Thoracic aorta (tissue), 2 donors: ENCODE measurements around the gene ATG4D. TPM values are rescaled to one million over a fixed set of nuclear protein-coding genes. Genes with fewer than 3 reads are reported as not detected.
"Not testable (repeated sequence)": the region's sequence is repeated elsewhere in the genome, so short reads cannot be mapped to it uniquely, and the experiment has no call there.

Experiments
- ATAC-seq: fragments of 150-250 bp; one replicate; pipeline ENCODE4 v1.8.0; 2017; ENCODE audit warnings: low read depth; ENCODE audit not compliant: insufficient number of reproducible peaks, low FRiP score
- DNase-seq: peaks from one replicate; pipeline ENCODE4 v3.0.0-alpha.2; 2020; ENCODE audit warnings: low spot score
- H3K27ac ChIP-seq, 2 donors: fragments of 200-600 bp; sonication (generic); 1 replicate in 1 of 2; 2 replicates in 1 of 2; pipeline ENCODE4 v1.5.1; 2016; ENCODE audit warnings: mild to moderate bottlenecking in 2 of 2, moderate library complexity in 2 of 2
- H3K27me3 ChIP-seq: fragments of 200-600 bp; sonication (generic); replicated peaks from 2 replicates; pipeline ENCODE4 v1.6.0; 2016; ENCODE audit warnings: mild to moderate bottlenecking; ENCODE audit not compliant: insufficient read depth
- H3K36me3 ChIP-seq: fragments of 200-600 bp; sonication (generic); one replicate; pipeline ENCODE4 v1.5.1; 2016
- H3K4me1 ChIP-seq, 2 donors: fragments of 200-600 bp; sonication (generic); 1 replicate in 1 of 2; 2 replicates in 1 of 2; pipeline versions ENCODE4 v1.5.1 to v1.6.0; 2016; ENCODE audit warnings: low read depth in 2 of 2, mild to moderate bottlenecking in 1 of 2; ENCODE audit not compliant: control insufficient read depth in 1 of 2
- H3K4me3 ChIP-seq: fragments of 200-600 bp; sonication (generic); 2 replicates; pipeline ENCODE4 v1.5.1; 2016; ENCODE audit warnings: mild to moderate bottlenecking
- H3K9me3 ChIP-seq: fragments of 200-600 bp; sonication (generic); 2 replicates; pipeline ENCODE4 v1.5.1; 2016
- total RNA-seq, 2 donors: library from RNA; depleted of rRNA; stranded (reverse); fragments of >200 nt; gene quantifications; one replicate each; pipeline versions ENCODE4 v1.1.0 to v1.2.3, GENCODE V29; 2016
- TF ChIP-seq, protein P1 (sequence below): fragments of 200-600 bp; sonication (generic); IDR thresholded peaks from one replicate; pipeline ENCODE4 v1.5.1; 2019; ENCODE audit warnings: antibody characterized with exemption

ATG4D gene
- total RNA-seq, 2 donors from 2014 or later = 17.1 to 30.5 TPM

DNA sequence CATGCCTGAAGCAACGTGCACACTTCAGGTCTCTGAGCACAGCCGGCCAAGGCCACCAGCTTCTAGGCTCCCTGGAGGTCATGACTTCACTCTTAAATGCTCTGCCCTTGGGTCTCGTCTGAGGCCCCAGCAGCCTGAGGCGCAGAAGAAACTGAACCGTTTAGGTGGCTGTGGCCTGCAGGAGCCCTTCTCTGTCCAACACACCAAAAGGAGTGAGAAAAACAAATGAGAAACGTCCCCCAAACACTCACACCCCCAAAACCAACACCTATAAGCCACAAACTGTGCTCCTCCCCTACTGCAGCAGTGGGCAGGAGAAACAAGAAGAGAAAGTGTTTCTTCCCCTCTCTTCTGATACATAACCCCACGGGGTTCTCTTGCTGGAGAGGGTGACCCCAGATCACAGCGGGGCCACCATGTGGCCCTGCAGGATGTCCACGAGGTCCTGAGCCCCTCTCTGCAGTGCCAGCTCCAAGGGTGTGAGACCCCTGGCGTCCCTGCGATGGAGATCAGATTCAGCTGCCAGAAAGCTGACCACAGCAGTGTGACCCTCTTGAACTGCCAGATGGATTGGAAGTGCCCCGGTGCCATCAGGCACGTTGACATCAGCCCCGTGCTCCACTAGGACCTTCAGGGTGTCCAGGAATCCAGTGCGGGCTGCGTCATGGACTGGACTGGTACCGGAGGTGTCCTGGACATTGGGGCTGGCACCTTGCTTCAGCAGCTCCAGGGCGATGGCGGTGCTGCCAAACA is 23.1 kb downstream of the ATG4D start:
- peaks cover 28 to 37% of the 10 kb centered on the region in 2 donors for H3K4me1 ChIP-seq

DNA sequence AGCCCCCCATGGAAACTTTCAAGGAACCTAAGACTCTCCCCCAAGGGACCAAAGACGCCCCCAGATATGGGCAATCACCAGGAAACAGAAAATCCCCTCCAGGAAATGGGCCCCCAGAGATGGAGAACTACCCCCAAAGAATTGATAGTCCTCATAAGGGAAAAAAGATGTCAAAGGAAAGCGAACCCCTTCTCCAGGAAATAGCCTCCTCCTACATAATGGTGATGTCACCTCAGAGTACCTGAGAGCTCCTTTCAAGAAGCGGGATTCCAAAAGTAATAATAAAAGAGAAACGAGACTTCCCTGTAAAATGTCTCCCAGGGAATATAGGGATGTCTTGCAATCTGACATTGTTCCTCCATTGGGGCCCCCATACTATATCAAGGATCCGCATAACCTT is 24.0 kb downstream of the ATG4D start:
- ATAC-seq = no peak
- Histone ChIP-seq H3K36me3 (no peaks in the 10 kb centered on the region), H3K9me3 (no peaks in the 10 kb centered on the region), H3K27ac (peak overlapping the region; percentile 84 to 90), H3K4me3 (peak overlapping the region; percentile 83), H3K27me3 (no peaks in the 10 kb centered on the region), H3K4me1 (peaks cover 31 to 37% of the 10 kb centered on the region in 2 donors)
- DNase-seq = no peak
- TF ChIP-seq, protein P1, sequence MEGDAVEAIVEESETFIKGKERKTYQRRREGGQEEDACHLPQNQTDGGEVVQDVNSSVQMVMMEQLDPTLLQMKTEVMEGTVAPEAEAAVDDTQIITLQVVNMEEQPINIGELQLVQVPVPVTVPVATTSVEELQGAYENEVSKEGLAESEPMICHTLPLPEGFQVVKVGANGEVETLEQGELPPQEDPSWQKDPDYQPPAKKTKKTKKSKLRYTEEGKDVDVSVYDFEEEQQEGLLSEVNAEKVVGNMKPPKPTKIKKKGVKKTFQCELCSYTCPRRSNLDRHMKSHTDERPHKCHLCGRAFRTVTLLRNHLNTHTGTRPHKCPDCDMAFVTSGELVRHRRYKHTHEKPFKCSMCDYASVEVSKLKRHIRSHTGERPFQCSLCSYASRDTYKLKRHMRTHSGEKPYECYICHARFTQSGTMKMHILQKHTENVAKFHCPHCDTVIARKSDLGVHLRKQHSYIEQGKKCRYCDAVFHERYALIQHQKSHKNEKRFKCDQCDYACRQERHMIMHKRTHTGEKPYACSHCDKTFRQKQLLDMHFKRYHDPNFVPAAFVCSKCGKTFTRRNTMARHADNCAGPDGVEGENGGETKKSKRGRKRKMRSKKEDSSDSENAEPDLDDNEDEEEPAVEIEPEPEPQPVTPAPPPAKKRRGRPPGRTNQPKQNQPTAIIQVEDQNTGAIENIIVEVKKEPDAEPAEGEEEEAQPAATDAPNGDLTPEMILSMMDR = no peak

More for the DNA sequence above, 23.1 kb downstream of the ATG4D start:
- peak overlapping the region; percentile 84 to 90 for H3K27ac ChIP-seq
- DNase-seq = no peak
- ATAC-seq = no peak
- no peaks in the 10 kb centered on the region for H3K36me3 ChIP-seq
- H3K4me3 ChIP-seq = peak overlapping the region; percentile 96
- no peaks in the 10 kb centered on the region for H3K9me3 ChIP-seq
- TF ChIP-seq, protein P1 = no peak
- H3K27me3 ChIP-seq = no peaks in the 10 kb centered on the region

DNA sequence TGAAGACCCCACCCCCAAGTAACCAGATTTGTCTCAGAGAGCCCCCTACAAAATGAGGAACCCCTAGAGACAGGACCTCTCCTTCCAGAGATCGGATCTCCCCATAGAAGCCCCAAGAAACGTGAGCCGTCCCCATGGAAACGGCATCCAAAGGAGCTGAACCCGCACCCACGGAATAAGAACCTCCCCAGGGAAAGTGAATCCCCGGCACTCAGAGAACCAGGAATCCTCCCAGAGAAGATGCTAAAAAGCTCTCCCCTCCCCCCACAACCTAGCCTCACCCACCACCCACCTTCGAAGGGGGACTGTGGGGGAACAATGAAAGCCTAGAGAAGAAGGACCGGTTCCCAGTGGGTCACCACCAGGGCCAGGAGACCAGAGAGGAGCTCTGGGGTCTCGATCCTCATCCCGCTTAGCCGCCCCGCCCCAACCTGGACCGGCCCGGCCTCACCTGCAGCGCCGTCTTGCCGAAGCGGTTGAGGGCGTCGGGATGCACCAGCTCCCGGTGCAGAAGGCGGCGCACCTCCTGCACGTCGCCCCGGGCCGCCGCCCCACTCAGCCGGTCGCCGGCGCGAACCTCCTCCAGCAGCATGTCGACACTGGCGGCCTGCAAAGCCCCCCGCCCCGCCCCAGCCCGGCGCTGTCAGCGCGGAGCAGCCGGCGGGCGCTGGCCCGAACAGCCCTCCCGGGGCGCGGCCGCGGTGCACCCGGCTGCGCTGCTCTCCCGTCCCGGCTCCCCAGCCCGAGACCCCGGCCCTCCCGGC is 24.5 kb downstream of the ATG4D start:
- H3K9me3 ChIP-seq = no peaks in the 10 kb centered on the region
- TF ChIP-seq, protein P1 = no peak
- peak overlapping the region; percentile 84 to 90 for H3K27ac ChIP-seq
- peaks cover 31 to 37% of the 10 kb centered on the region in 2 donors for H3K4me1 ChIP-seq
- no peak for DNase-seq
- ATAC-seq = no peak
- H3K4me3 ChIP-seq = peak overlapping the region; percentile 83
- no peaks in the 10 kb centered on the region for H3K27me3 ChIP-seq
- H3K36me3 ChIP-seq = no peaks in the 10 kb centered on the region

GRCh38 chr19:10568826-10569651 is 25.3 kb downstream of the ATG4D start, which contains the start of gene CDKN2D:
Gene CDKN2D (minus strand): TSS chr19:10568979. CDS start chr19:10568653, 326 bp downstream.
- no peaks in the 10 kb centered on the region for H3K36me3 ChIP-seq
- peak; percentile 97 for DNase-seq
- H3K27me3 ChIP-seq = no peaks in the 10 kb centered on the region
- peak; percentile 80 for ATAC-seq
- H3K27ac ChIP-seq = peak within 1 kb of the TSS; percentile 84 to 90
- peak within 1 kb of the TSS; percentile 83 for H3K4me3 ChIP-seq
- H3K9me3 ChIP-seq = no peaks in the 10 kb centered on the region
- peaks cover 31 to 37% of the 10 kb centered on the region in 2 donors for H3K4me1 ChIP-seq
- TF ChIP-seq, protein P1 = peak; percentile 53

DNA sequence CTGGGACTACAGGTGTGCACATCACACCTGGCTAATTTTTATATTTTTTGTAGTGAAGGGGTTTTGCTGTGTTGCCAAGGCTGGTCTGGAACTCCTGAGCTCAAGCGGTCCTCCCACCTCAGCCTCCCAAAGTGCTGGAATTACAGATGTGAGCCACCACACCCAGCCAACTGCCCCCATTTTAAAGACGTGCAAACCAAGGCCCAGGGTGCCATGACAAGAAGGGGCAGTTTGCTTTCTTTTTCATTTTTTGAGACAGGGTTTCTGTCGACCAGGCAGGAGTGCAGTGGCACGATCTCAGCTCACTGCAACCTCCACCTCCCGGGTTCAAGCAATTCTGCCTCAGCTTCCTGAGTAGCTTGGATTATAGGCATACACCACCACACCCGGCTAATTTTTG is 30.1 kb downstream of the ATG4D start:
- not testable (repeated sequence) for H3K36me3 ChIP-seq, H3K4me3 ChIP-seq, DNase-seq, ATAC-seq, H3K9me3 ChIP-seq, H3K27me3 ChIP-seq, H3K27ac ChIP-seq, H3K4me1 ChIP-seq
